ENCODE results near the gene STK39.

GRCh38 chr2:168184681-168185513 lies 62.5 kb downstream of the STK39 start:
- TF ChIP-seq CTCF (conservative IDR thresholded peaks at IDR 0.05; ENCODE audit: low read length) (no peak), EZH2phosphoT487 (IDR thresholded peaks at IDR 0.05; ENCODE audit: borderline replicate concordance, low read depth, low read length) (no peak)
